Right lung (tissue), 10 donors: Measurements from ENCODE around the gene MAEA. TPM values are rescaled to one million over a fixed set of nuclear protein-coding genes. Genes with fewer than 3 reads are reported as not detected.

Source experiments
- DNase-seq, 2 donors: peaks; one replicate each; pipeline ENCODE4 v3.0.0-alpha.2; 2013
- long read RNA-seq, 8 donors: transcript quantifications; one replicate each; lab custom pipeline, GENCODE V29; 2026
- polyA plus RNA-seq, 5 donors: library from polyadenylated mRNA; unstranded; fragments of 120-200 nt; gene quantifications; one replicate each; pipeline versions ENCODE4 v1.2.1 to v1.2.3, GENCODE V29; 2013; ENCODE audit warnings: inconsistent platforms in 1 of 5, low replicate concordance in 1 of 5; ENCODE audit not compliant: insufficient read length in 5 of 5, insufficient read depth in 1 of 5

The MAEA gene
- 10 to 100 TPM; 44.4 to 69.1 (median 58.5) TPM for polyA plus RNA-seq
- long read RNA-seq, donor 1, transcript MAEA-202 (9 exons, 2,222 nt) = major isoform, 26 of 89 reads
- long read RNA-seq, donor 1, partial matches to known transcripts = 60 of 89 reads
- long read RNA-seq, donor 1, other reads (novel, unspliced or antisense) = 0 of 89 reads
- long read RNA-seq, donor 2, transcript MAEA-202 (9 exons, 2,222 nt) = major isoform, 15 of 15 reads
- long read RNA-seq, donor 2, partial matches to known transcripts = 0 of 15 reads
- long read RNA-seq, donor 2, other reads (novel, unspliced or antisense) = 0 of 15 reads
- long read RNA-seq, donor 3, transcript MAEA-202 (9 exons, 2,222 nt) = major isoform, 19 of 21 reads
- long read RNA-seq, donor 3, partial matches to known transcripts = 0 of 21 reads
- long read RNA-seq, donor 3, other reads (novel, unspliced or antisense) = 0 of 21 reads
- long read RNA-seq, donor 4, transcript MAEA-202 (9 exons, 2,222 nt) = major isoform, 11 of 44 reads
- long read RNA-seq, donor 4, partial matches to known transcripts = 31 of 44 reads
- long read RNA-seq, donor 4, other reads (novel, unspliced or antisense) = 0 of 44 reads
- long read RNA-seq, donor 5, transcript MAEA-202 (9 exons, 2,222 nt) = major isoform, 25 of 35 reads
- long read RNA-seq, donor 5, partial matches to known transcripts = 5 of 35 reads
- long read RNA-seq, donor 5, other reads (novel, unspliced or antisense) = 0 of 35 reads
- long read RNA-seq, donor 6, transcript MAEA-215 (5 exons, 2,426 nt) = minor isoform, 5 of 37 reads
- long read RNA-seq, donor 6, transcript MAEA-202 (9 exons, 2,222 nt) = major isoform, 25 of 37 reads
- long read RNA-seq, donor 6, partial matches to known transcripts = 0 of 37 reads
- long read RNA-seq, donor 6, other reads (novel, unspliced or antisense) = 0 of 37 reads
- long read RNA-seq, donor 7, transcript MAEA-202 (9 exons, 2,222 nt) = major isoform, 15 of 17 reads
- long read RNA-seq, donor 7, partial matches to known transcripts = 0 of 17 reads
- long read RNA-seq, donor 7, other reads (novel, unspliced or antisense) = 0 of 17 reads
- long read RNA-seq, donor 8, transcript MAEA-202 (9 exons, 2,222 nt) = major isoform, 9 of 10 reads
- long read RNA-seq, donor 8, partial matches to known transcripts = 0 of 10 reads
- long read RNA-seq, donor 8, other reads (novel, unspliced or antisense) = 0 of 10 reads

GRCh38 chr4:1289207-1290164 is at the start of gene MAEA:
TSS of gene MAEA (plus strand) at chr4:1289891. CDS start at chr4:1289914, 23 bp downstream.
- peak; percentile 95 to 97 for DNase-seq

GRCh38 chr4:1239950-1240307 is 49.8 kb upstream of the MAEA start:
- no peak for DNase-seq

GRCh38 chr4:1240721-1241465 is 48.8 kb upstream of the MAEA start:
- DNase-seq = no peak

- DNase-seq = no peak
Measured at GRCh38 chr4:1241466-1241935, 48.2 kb upstream of the MAEA start.

DNA sequence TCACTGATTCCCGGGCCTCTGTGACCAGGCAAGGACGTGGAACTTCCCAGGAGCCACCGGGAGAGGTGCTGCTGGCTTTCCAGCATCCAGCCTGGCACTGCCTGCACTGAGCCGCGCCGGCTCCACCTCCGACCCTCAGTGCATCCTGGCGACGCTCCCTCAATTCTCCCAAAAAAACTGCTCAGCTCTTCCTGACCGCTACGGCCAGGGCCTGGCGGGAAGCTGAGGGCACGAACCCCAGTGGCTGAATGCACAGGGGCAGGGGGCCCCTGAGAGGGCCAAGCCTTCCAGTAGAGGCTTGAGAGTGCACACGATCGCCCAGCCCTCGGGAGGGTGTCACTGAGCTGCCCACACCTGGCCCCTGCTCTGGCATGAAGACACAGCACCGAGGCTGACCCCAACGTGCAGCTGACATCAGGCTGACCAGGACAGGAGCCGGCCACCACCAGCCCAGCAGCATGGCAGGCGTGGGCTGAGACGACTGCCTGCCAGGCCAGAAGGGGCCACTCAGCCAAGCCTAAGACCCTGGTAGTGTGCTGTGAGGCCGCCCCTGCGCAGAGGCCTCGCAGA is 47.7 kb upstream of the MAEA start:
- DNase-seq = no peak

- no peak for DNase-seq
Measured at GRCh38 chr4:1242506-1243450, 46.9 kb upstream of the MAEA start.

GRCh38 chr4:1243451-1244080 is 46.1 kb upstream of the MAEA start:
- no peak for DNase-seq

- DNase-seq = no peak
Measured at GRCh38 chr4:1244081-1244977, 45.4 kb upstream of the MAEA start.

DNA sequence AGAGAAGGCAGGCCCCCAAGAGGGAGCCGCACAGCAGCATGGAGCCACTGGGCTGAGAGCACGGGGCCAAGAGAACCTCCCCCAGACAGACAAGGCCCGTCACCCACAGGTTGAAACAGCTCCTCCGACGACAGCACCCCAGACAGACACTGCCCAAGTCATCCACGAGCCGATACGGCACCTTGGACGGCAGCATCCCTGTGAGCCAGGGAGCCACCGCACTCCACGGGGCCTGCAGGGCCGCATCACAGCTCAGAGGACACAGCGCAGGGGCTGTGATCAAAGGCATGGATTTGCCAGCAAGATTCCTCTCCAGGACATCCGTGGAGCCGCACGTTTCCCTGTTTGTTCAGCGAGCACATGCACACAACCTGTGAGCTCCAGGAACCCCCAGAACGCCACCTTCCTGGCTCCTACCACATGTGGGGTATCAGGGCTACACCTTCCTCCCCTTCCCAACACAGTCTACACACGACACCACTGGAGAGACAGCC is 44.7 kb upstream of the MAEA start:
- no peak for DNase-seq

- DNase-seq = no peak
Measured at GRCh38 chr4:1245481-1246051, 44.1 kb upstream of the MAEA start.

- no peak for DNase-seq
Measured at GRCh38 chr4:1246111-1246881, 43.4 kb upstream of the MAEA start.

DNA sequence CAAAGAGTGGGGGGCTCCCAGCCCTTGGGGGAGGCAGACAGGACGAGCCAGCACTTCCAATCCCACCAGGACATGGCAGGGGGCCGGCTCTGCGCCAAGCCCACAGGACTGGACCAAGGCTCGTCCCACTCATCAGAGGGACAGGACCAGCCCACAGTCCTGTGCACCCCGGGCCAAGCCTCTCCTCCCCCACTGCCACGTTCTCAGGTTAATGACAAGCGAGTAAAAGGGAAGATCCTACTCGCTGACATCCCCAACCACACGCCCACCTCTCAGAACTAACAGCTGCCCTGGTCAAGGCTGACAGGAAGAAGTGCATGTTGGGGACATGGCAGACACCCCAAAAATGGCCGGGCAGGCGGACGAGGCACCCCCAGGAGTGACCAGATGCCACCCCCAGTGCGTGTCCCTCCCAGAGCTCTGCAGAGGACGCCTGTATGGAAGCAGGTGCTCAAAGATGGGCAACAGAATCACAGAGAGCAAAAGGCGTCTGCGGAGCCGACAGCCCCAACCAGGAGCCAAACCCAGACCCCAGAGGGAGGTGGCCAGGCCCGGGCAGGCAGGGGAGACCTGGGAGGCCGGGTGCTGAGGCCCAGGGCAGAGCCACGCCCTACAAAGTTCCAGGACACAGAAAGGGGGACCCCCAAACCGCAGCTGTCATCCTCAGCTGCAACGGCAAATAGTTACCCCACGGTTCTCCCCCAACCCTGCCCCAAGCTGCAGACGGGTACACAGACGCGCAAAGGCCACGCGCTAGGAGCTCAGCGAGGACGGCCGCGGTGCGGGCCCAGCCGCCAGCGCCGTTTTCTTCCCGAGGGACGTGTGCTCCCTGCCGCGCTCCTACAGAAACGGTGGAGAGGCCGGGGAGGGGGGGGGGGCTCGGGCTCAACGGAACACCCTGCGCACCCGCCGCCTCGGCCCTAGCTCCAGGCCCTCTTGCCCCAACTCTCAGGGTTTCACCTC is 42.5 kb upstream of the MAEA start:
- DNase-seq = no peak

- no peak for DNase-seq
Measured at GRCh38 chr4:1247864-1248244, 41.8 kb upstream of the MAEA start.
